Panc1 (cell line): ENCODE results near the gene FAM162A. TPM values are rescaled to one million over a fixed set of nuclear protein-coding genes. Genes with fewer than 3 reads are reported as not detected.

Experiments
- ATAC-seq: fragments of 200-7000 bp; cut with Tn5 transposase; 2 replicates; pipeline ENCODE4 v1.9.1; 2020; ENCODE audit warnings: mild to moderate bottlenecking, moderate library complexity
- BruUV-seq: library from RNA; stranded (reverse); fragments of 400-500 nt; replicated peaks from 2 replicates; lab custom pipeline; 2021; lab: Mats Ljungman, UMichigan
- CTCF ChIA-PET: fragments of 300-600 bp; sonication (Branson Sonifier 250); formaldehyde crosslinking; loops from one replicate; lab custom pipeline; 2022; ENCODE audit warnings: antibody characterized with exemption; lab: Charles Lee
- POLR2A ChIA-PET: fragments of 300-600 bp; sonication (Branson Sonifier 250); formaldehyde crosslinking; loops from one replicate; lab custom pipeline; 2022; ENCODE audit warnings: antibody characterized with exemption; lab: Charles Lee
- DNase-seq: peaks from one replicate; pipeline ENCODE4 v3.0.0-alpha.2; 2010; ENCODE audit warnings: low read depth, low spot score
- H3K27ac ChIP-seq: 2 replicates; pipeline ENCODE4 v1.5.1; 2011; ENCODE audit warnings: mild to moderate bottlenecking, low read length, inconsistent platforms
- H3K27me3 ChIP-seq: fragments of 200-500 bp; sonication (Bioruptor generic); 2 replicates; pipeline ENCODE4 v1.6.0; 2014; ENCODE audit warnings: low read length, inconsistent platforms; ENCODE audit not compliant: control insufficient read depth, insufficient read depth
- H3K36me3 ChIP-seq: fragments of 200-500 bp; sonication (Bioruptor generic); 2 replicates; pipeline ENCODE4 v1.5.1; 2014; ENCODE audit warnings: inconsistent platforms, mild to moderate bottlenecking, low read length, moderate library complexity; ENCODE audit not compliant: control insufficient read depth, insufficient read depth
- H3K4me1 ChIP-seq: 2 replicates; pipeline ENCODE4 v1.5.1; 2011; ENCODE audit warnings: inconsistent platforms, mild to moderate bottlenecking, low read length, moderate library complexity; ENCODE audit not compliant: control insufficient read depth, insufficient read depth
- H3K4me3 ChIP-seq, 2 experiments: 2 replicates each; pipeline ENCODE4 v1.5.1; 2011 to 2012; ENCODE audit warnings: low read depth in 2 of 2, low read length in 2 of 2, mild to moderate bottlenecking in 2 of 2, inconsistent platforms in 1 of 2, moderate library complexity in 1 of 2
- H3K9me3 ChIP-seq: fragments of 200-500 bp; sonication (Bioruptor generic); 2 replicates; pipeline ENCODE4 v1.5.1; 2014; ENCODE audit warnings: low read depth, mild to moderate bottlenecking, inconsistent platforms, low read length, moderate library complexity; ENCODE audit not compliant: control insufficient read depth, insufficient read depth
- POLR2AphosphoS5 ChIP-seq: IDR thresholded peaks from 2 replicates; pipeline ENCODE4 v1.6.1; 2012; ENCODE audit warnings: mild to moderate bottlenecking, low read depth, low read length, moderate library complexity
- SIN3A ChIP-seq: IDR thresholded peaks from 2 replicates; pipeline ENCODE4 v1.6.1; 2012; ENCODE audit warnings: low read depth, mild to moderate bottlenecking, low read length, moderate library complexity, borderline replicate concordance; ENCODE audit not compliant: insufficient read depth
- TCF7L2 ChIP-seq: IDR thresholded peaks from 2 replicates; pipeline ENCODE4 v1.6.1; 2011; ENCODE audit warnings: mild to moderate bottlenecking, low read depth, low read length, inconsistent platforms
- in situ Hi-C: cut with HindIII; loops from 2 replicates; pipeline ENCODE4 v1.10.0; 2016; ENCODE audit warnings: low sequenced_read_pairs, low pct_unique_long_range_greater_than_20kb
- intact Hi-C: fragments of 100-400 bp; cut with micrococcal nuclease; formaldehyde crosslinking; loops from one replicate; pipeline ENCODE4 v1.10.0; 2022; ENCODE audit not compliant: unreplicated experiment
- total RNA-seq: library from RNA; stranded (reverse); gene quantifications from one replicate; pipeline ENCODE4 v1.2.1, GENCODE V29; 2021; ENCODE audit not compliant: unreplicated experiment
- TF ChIP-seq, protein P1 (sequence below): fragments of 450-650 bp; IDR thresholded peaks from 2 replicates; pipeline ENCODE4 v1.5.1; 2017; ENCODE audit warnings: mild to moderate bottlenecking
- TF ChIP-seq, protein P2 (sequence below), 2 experiments: IDR thresholded peaks; 2 replicates each; pipeline ENCODE4 v1.6.1; 2011 to 2012; ENCODE audit warnings: low read depth in 2 of 2, control low read depth in 1 of 2, low read length in 1 of 2, mild to moderate bottlenecking in 1 of 2, moderate library complexity in 1 of 2; ENCODE audit not compliant: insufficient read depth in 1 of 2

FAM162A gene
- total RNA-seq, 1 experiment from 2014 or later: 59.6 TPM

DNA sequence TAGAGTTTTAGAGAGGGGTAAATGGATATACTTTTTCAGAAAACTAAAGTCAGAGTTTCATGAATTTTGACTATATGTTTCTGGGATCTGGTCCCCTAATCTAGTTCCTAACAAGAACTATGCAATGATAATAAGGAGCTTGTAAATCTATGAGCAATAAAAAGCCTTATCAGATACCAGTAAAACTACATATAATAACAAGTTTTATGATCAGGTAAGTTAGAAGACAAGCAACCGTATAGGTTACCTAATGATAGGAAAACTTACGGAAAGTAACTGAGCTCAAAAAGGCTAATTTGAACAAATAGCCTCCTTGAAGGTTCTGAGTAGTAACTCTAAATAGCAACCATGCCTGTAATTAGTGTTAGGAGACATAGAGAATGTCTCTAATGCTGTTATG is 22.0 kb upstream of the FAM162A start:
- peaks cover 31% of the 10 kb centered on the region for H3K4me1 ChIP-seq
- POLR2A ChIA-PET: no interaction called here
- intact Hi-C loops: loop anchor here (10.0 kb wide), 1 partner anchor 817 kb away; the partner anchor contains the start of gene POLQ
- H3K27ac ChIP-seq: no peak overlapping the region
- CTCF ChIA-PET: no interaction called here
- in situ Hi-C loops: no loop called here
- H3K4me3 ChIP-seq: no peak overlapping the region
- DNase-seq (no peak), ATAC-seq (no peak)
- no peaks in the 10 kb centered on the region for H3K27me3 ChIP-seq
- H3K36me3 ChIP-seq: peaks cover 13% of the 10 kb centered on the region
- TF ChIP-seq POLR2AphosphoS5 (no peak), SIN3A (no peak), TCF7L2 (no peak)
- TF ChIP-seq, protein P1, sequence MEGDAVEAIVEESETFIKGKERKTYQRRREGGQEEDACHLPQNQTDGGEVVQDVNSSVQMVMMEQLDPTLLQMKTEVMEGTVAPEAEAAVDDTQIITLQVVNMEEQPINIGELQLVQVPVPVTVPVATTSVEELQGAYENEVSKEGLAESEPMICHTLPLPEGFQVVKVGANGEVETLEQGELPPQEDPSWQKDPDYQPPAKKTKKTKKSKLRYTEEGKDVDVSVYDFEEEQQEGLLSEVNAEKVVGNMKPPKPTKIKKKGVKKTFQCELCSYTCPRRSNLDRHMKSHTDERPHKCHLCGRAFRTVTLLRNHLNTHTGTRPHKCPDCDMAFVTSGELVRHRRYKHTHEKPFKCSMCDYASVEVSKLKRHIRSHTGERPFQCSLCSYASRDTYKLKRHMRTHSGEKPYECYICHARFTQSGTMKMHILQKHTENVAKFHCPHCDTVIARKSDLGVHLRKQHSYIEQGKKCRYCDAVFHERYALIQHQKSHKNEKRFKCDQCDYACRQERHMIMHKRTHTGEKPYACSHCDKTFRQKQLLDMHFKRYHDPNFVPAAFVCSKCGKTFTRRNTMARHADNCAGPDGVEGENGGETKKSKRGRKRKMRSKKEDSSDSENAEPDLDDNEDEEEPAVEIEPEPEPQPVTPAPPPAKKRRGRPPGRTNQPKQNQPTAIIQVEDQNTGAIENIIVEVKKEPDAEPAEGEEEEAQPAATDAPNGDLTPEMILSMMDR: no peak
- TF ChIP-seq, protein P2, sequence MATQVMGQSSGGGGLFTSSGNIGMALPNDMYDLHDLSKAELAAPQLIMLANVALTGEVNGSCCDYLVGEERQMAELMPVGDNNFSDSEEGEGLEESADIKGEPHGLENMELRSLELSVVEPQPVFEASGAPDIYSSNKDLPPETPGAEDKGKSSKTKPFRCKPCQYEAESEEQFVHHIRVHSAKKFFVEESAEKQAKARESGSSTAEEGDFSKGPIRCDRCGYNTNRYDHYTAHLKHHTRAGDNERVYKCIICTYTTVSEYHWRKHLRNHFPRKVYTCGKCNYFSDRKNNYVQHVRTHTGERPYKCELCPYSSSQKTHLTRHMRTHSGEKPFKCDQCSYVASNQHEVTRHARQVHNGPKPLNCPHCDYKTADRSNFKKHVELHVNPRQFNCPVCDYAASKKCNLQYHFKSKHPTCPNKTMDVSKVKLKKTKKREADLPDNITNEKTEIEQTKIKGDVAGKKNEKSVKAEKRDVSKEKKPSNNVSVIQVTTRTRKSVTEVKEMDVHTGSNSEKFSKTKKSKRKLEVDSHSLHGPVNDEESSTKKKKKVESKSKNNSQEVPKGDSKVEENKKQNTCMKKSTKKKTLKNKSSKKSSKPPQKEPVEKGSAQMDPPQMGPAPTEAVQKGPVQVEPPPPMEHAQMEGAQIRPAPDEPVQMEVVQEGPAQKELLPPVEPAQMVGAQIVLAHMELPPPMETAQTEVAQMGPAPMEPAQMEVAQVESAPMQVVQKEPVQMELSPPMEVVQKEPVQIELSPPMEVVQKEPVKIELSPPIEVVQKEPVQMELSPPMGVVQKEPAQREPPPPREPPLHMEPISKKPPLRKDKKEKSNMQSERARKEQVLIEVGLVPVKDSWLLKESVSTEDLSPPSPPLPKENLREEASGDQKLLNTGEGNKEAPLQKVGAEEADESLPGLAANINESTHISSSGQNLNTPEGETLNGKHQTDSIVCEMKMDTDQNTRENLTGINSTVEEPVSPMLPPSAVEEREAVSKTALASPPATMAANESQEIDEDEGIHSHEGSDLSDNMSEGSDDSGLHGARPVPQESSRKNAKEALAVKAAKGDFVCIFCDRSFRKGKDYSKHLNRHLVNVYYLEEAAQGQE (IDR thresholded peaks at IDR 0.05; ENCODE audit: insufficient read depth in 1 of 2, low read depth in 2 of 2, low read length in 1 of 2): no peak
- BruUV-seq: no TSS peak
- no peaks in the 10 kb centered on the region for H3K9me3 ChIP-seq

DNA sequence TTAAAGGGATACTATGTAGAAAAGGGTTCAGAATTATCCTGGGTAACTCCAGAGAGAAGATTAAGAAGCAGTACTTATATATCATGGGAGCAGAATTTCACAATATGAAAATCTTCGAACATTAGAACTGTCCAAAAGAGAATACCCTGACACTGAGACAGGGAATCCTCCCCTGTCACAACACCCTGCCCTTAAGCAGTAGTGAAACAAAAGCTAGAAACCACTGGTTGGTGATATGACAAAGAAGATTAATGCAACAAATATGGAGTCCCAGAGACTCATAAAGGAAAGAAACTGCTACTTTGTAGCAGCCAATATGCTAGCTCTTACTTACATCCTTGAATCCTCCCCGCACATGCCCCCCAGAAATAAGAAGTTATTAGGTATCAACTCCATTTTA is 19.5 kb upstream of the FAM162A start:
- DNase-seq (no peak), ATAC-seq (no peak)
- peaks cover 31% of the 10 kb centered on the region for H3K4me1 ChIP-seq
- peaks cover 8% of the 10 kb centered on the region; the same call in 1 of the 2 replicates for H3K36me3 ChIP-seq
- intact Hi-C loops: loop anchor here (10.0 kb wide), 1 partner anchor 820 kb away; the partner anchor contains the start of gene POLQ
- POLR2A ChIA-PET: no interaction called here
- H3K27ac ChIP-seq: peak overlapping the region; percentile 68
- H3K4me3 ChIP-seq: no peak overlapping the region
- H3K27me3 ChIP-seq: no peaks in the 10 kb centered on the region
- in situ Hi-C loops: no loop called here
- no peaks in the 10 kb centered on the region for H3K9me3 ChIP-seq
- CTCF ChIA-PET: interaction anchor here (1.0 kb wide), 1 partner anchor 817 kb away, joined by 3 read pairs; no protein-coding TSS in a partner anchor
- TF ChIP-seq POLR2AphosphoS5: no peak
- no peak for TF ChIP-seq TCF7L2
- no peak for TF ChIP-seq SIN3A
- no TSS peak for BruUV-seq

DNA sequence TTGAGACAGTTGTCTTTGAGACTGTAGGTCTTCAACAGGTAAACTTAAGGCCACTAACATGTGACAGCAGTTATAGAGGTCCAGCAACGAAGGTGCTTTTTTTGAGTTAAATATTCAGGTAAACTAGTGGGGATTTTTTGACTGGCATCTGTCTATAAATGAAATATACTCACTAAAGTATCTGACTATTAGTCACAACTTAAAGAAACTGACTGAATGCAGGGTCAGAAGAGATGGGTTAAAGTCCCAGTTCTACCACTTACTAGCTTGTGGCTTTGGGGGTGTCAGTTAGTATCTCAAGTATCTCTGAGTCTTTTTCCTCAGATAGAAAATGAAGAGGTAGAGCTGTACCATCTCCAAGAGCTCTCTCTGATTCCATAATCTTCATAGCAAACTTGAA is 18.9 kb upstream of the FAM162A start:
- Histone ChIP-seq H3K4me1 (peaks cover 31% of the 10 kb centered on the region), H3K27ac (peak overlapping the region; percentile 68), H3K9me3 (no peaks in the 10 kb centered on the region), H3K4me3 (no peak overlapping the region), H3K27me3 (no peaks in the 10 kb centered on the region), H3K36me3 (peaks cover 8% of the 10 kb centered on the region; the same call in 1 of the 2 replicates)
- in situ Hi-C loops: no loop called here
- ChIA-PET CTCF (interaction anchor here (1.0 kb wide), 1 partner anchor 818 kb away, joined by 3 read pairs; no protein-coding TSS in a partner anchor), POLR2A (interaction anchor here (0.6 kb wide), 1 partner anchor 611 kb away, joined by 3 read pairs; no protein-coding TSS in a partner anchor)
- ATAC-seq (peak; percentile 5; the same call in 1 of the 2 replicates), DNase-seq (no peak)
- no TSS peak for BruUV-seq
- intact Hi-C loops: loop anchor here (10.0 kb wide), 1 partner anchor 820 kb away; the partner anchor contains the start of gene POLQ
- TF ChIP-seq TCF7L2 (no peak), POLR2AphosphoS5 (no peak), SIN3A (no peak)
- TF ChIP-seq, protein P1: no peak
- TF ChIP-seq, protein P2 (IDR thresholded peaks at IDR 0.05; ENCODE audit: insufficient read depth in 1 of 2, low read depth in 2 of 2, low read length in 1 of 2): no peak
